Dedifferentiated amniotic fluid mesenchymal stem cell (primary cell): ENCODE measurements around the gene TUFT1.
"Not testable (repeated sequence)": the region's sequence is repeated elsewhere in the genome, so short reads cannot be mapped to it uniquely, and the experiment has no call there.

Experiments used
- DNase-seq: peaks from one replicate; pipeline ENCODE4 v3.0.0-alpha.2; 2016; ENCODE audit errors: extremely low spot score

Gene TUFT1

DNA sequence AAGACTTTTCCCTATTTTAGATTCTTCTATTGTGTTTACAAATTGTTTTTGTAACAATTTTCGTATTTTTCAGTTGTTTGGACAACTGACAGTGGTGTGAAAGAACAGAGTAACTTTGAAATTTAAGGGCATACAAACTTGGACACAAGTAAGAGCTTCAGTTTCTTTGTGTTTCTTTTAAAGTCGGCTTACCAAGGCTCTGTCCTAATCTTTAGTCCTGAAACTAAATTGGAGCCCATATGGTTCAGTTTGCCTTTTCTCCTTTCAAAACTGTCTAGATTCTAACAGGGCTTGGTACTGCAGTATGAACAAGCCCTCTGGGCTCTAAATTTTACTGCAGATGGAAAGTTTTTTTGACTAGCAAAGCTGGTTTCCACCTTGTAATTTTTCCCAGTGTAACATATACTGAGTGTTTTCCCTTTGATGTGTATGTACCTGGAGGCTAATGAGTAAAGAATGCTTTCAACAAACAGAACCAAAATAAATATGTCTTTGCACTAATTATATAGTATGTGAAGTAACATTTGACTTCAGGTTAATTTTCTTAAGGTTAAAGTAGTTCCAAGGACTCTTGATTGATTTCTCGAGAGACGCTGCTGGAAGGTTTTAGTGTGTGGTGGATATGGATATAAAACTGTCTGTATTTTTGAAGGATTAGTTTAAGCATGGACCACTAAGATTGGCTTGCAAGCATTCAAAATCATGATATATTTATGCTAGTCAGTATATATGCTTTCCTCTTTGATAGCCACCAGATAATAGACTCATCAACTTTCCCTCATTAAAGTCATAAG lies 75.8 kb downstream of the TUFT1 start:
- DNase-seq: no peak

DNA sequence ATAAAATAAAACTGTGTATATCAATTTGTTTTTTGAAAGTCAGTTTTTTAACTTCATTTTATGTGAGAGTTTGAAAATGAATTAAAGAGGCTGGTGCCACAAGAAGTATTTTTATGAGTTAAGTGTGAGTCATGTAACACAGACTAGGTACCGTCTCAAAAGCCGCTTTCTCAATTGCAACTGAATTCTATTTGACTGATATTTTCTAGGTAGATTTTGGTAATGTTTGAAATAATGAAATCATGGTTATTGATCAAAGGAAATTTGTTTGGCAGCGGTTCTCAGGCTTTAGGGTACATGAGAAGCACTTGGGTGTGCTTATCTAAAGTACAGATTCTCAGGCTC lies 76.4 kb downstream of the TUFT1 start:
- DNase-seq: no peak

DNA sequence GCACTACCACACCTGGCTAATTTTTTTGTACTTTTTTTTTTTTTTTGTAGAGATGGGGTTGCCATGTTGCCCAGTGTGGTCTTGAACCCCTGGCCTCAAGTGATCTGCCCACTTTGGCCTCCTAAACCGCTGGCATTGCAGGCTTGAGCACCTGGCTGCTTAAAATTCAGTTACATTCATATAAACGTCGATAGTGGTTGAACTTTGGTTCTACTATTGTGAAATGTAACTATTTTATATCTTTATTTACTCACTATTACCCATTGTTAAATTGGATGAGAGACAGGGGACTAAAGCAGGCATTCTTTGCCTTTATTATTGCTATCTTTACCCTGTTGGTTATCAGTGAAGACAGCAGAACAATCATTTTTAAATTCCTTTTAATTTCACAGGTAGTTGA lies 77.9 kb downstream of the TUFT1 start:
- DNase-seq: no peak

DNA sequence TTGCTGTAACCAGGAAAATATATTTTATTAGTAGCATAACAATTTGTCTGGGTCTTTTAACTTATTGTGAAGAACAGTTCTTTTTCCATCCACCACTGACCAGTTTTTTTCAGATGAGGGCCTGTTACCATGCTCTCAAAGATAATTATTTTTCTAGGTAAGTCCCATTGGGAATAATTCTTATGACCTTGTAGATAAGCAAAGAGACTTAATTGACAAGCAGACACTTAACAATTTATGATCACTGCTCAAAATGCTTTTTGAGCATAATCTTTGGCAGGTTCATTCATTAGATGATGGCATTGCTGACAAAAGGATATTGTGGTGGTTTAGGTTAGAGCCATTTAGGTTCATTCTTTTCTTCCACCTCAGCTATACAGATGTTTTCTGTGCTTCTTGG lies 78.4 kb downstream of the TUFT1 start:
- DNase-seq: no peak

DNA sequence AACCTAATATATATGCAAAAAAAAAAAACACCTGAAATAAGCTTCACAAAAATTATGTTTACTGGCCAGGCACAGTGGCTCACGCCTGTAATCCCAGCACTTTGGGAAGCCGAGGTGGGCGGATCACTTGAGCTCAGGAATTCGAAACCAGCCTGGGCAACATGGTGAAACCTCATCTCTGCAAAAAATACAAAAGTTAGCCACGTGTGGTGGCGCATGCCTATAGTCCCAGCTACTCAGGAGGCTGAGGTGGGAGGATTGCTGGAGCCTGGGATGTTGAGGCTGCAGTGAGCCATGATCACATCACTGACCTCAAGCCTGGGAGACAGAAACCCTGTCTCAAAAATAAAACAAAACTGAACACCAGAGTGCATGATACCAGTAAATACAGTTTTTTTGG lies 78.9 kb downstream of the TUFT1 start:
- DNase-seq: not testable (repeated sequence)

DNA sequence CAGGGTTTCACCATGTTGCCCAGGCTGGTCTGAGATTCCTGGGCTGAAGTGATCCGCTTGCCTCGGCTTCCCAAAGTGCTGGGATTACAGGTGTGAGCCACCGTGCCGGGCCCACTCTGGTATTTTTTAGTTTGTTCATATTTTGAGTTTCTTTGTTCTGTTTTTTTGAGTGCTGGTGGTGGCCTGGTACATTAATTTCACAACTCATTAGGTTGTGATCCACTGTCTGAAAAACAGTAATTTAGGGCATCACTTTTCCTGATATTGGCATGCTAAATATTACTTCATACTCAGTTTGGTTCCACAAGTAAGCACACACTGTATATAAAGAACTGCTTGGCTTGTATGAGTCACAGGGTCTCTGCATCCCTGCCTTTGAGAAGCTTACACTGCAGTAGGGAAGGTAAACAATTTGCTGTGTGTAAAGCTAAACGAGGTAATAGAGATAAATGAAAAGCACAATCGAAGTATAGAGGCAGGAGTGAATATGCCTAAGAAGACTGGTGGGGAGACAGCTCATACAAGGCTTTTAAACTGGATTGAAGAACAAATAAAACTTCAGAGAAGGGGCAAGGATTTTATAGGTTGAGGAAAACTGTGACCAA lies 79.5 kb downstream of the TUFT1 start:
- no peak for DNase-seq

DNA sequence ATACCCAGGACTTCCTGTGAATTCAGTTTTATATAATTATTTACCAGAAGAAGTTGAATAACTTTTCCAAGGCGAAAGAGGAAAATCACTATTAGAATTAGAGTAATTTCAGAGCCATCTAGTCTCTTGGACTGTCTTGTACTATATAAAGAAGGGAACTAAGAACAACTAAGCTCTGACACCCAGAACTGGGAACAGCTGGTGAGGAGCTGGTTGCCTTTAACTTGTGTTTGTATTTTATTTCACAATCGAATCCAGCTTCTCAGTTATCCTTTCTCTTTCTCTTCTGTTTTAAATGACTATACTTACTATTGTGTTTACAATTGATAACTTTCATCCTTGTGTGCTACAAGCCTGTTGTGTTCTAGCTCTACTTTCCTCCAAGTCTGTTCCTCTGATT lies 80.2 kb downstream of the TUFT1 start:
- no peak for DNase-seq

DNA sequence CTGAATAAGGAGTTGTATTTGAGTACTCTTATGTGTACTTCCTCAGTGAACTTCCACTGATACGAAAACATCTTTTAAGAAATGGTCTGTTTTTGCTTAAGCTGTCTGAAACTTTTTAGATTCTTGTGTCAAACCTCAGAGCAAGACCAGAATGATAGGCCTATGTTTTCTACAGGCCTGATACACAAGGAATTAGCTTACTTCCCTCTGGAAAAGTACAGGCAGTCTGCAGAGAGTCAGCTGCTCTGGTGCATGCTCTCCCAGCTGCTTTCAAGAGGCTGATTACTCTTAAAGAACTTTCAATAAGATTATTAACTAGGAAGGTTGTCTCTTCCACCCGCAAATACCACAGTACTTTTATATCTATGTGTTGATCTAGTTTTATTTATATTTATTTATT lies 81.2 kb downstream of the TUFT1 start:
- no peak for DNase-seq

DNA sequence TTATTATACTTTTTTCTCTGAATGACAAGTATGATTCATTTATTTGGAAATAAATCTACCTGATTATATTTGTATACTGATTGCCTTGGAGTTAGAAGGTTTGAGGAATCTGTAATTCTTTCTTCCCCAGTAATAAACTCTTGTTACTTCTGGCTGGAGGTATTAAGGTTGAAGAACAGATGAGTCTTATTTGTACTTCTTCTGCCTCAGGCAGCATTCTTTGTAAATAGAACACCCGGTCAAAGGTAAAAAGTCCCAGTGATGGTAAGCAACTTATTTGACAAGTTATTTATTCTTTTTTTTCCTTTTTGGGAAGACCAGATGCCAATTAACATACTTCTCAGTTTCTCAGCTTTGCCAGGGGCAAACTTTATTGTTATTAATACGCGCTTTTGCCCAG lies 84.7 kb downstream of the TUFT1 start:
- no peak for DNase-seq

DNA sequence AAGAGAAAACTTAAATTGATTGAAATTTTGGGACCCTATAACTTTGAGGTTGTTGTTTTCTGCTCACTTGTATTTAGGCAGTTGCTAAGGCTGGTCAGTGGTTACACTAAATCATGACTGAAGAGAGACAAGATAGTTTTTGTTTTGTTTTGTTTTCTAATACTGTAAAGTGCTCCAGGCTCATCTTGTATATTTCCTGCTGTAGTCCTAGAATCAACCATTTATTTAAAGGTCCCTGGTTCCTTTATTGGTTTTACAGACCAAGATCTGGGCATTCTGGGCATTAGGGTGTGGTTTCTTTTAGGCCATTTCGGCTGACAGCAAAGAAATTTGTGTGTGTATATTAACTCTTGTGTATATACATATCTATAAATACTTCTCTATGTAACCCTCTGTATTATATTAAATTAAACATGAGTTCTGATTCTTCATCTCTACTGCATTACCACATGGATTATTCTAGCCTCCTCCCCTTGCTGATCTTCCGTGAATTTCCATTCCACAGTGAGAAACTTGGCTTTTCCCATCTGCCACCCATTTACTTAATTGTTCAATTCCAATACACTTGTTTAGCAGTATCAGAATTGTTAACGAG lies 86.7 kb downstream of the TUFT1 start:
- no peak for DNase-seq

DNA sequence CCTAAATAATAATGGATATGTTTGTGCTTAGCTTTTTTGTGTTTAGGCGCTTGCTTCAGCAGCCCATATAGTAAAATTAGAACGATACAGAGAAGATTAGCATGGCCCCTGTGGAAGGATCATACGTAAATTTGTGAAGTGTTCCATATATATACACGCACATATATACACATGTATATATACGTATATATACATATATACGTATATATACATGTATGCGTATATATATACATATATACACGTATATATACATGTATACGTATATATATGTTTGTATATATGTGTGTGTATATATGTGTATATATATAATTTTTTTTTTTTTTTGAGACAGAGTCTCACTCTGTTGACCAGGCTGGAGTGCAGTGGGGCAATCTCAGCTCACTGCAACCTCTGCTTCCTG lies 89.2 kb downstream of the TUFT1 start:
- no peak for DNase-seq
